Ecto neural progenitor cell (in vitro differentiated cells): ENCODE data around the gene OR2C3.
"Not testable (repeated sequence)": the region's sequence is repeated elsewhere in the genome, so short reads cannot be mapped to it uniquely, and the experiment has no call there.

Experiments used
- DNase-seq: peaks from one replicate; pipeline ENCODE4 v3.0.0-alpha.2; 2018; ENCODE audit warnings: low spot score

The OR2C3 gene

GRCh38 chr1:247536340-247536739 lies at the start of gene OR2C3:
TSS of gene OR2C3 (minus strand) at chr1:247536440. CDS start at chr1:247532511, 3,929 bp downstream.
- DNase-seq = no peak

GRCh38 chr1:247578946-247579460 lies 42.8 kb upstream of the OR2C3 start:
- DNase-seq = no peak

GRCh38 chr1:247576514-247576913 lies 40.3 kb upstream of the OR2C3 start:
- no peak for DNase-seq

GRCh38 chr1:247574664-247575063 lies 38.4 kb upstream of the OR2C3 start:
- no peak for DNase-seq

- DNase-seq = no peak
Measured at GRCh38 chr1:247574236-247574635, 38.0 kb upstream of the OR2C3 start.

GRCh38 chr1:247562198-247562597 lies 26.0 kb upstream of the OR2C3 start:
- no peak for DNase-seq

- DNase-seq = no peak
Measured at GRCh38 chr1:247561711-247562110, 25.5 kb upstream of the OR2C3 start.

GRCh38 chr1:247557926-247558674 lies 21.9 kb upstream of the OR2C3 start:
- DNase-seq = no peak

- DNase-seq = no peak
Measured at GRCh38 chr1:247552231-247552630, 16.0 kb upstream of the OR2C3 start.

- no peak for DNase-seq
Measured at GRCh38 chr1:247551721-247552120, 15.5 kb upstream of the OR2C3 start.

GRCh38 chr1:247548769-247549182 lies 12.5 kb upstream of the OR2C3 start, which contains the start of gene GCSAML:
TSS of gene GCSAML (plus strand) at chr1:247549134. CDS start at chr1:247549192, 58 bp downstream.
- DNase-seq = no peak

GRCh38 chr1:247548092-247548491 lies 11.9 kb upstream of the OR2C3 start:
- no peak for DNase-seq

- DNase-seq = no peak
Measured at GRCh38 chr1:247542811-247543210, 6.6 kb upstream of the OR2C3 start.

GRCh38 chr1:247540581-247540980 lies 4.3 kb upstream of the OR2C3 start:
- no peak for DNase-seq

GRCh38 chr1:247539215-247539614 lies 3.0 kb upstream of the OR2C3 start:
- DNase-seq = no peak

GRCh38 chr1:247538561-247538960 lies 2.3 kb upstream of the OR2C3 start:
- DNase-seq = no peak

- no peak for DNase-seq
Measured at GRCh38 chr1:247535402-247535801, 838 bp downstream of the OR2C3 start.

- DNase-seq = no peak
Measured at GRCh38 chr1:247531937-247532336, 4.3 kb downstream of the OR2C3 start.

- no peak for DNase-seq
Measured at GRCh38 chr1:247530785-247531184, 5.5 kb downstream of the OR2C3 start.

- no peak for DNase-seq
Measured at GRCh38 chr1:247529771-247530355, 6.4 kb downstream of the OR2C3 start.

- DNase-seq = no peak
Measured at GRCh38 chr1:247528812-247529474, 7.3 kb downstream of the OR2C3 start.

GRCh38 chr1:247521886-247522285 lies 14.4 kb downstream of the OR2C3 start:
- not testable (repeated sequence) for DNase-seq

GRCh38 chr1:247518613-247518891 lies 17.7 kb downstream of the OR2C3 start:
- DNase-seq = no peak
